Measurements from ENCODE around the gene KICS2.
"Not testable (repeated sequence)": the region's sequence is repeated elsewhere in the genome, so short reads cannot be mapped to it uniquely, and the experiment has no call there.

- not testable (repeated sequence) for TF ChIP-seq CTCF, POLR2A (IDR thresholded peaks at IDR 0.05)
Measured at GRCh38 chr12:64217643-64218042, 4.5 kb downstream of the KICS2 start.

All from upper lobe of left lung (tissue), 4 donors.